ENCODE results near the gene SEPTIN2. TPM values are rescaled to one million over a fixed set of nuclear protein-coding genes. Genes with fewer than 3 reads are reported as not detected.

SEPTIN2 gene
- total RNA-seq, 1 experiment from 2014 or later = 281 TPM

GRCh38 chr2:241340631-241341163 is 25.0 kb downstream of the SEPTIN2 start:
- no peak overlapping the region for H3K9ac ChIP-seq (ENCODE audit: low read length)
- no peaks in the 10 kb centered on the region for H3K9me2 ChIP-seq (replicated peaks; ENCODE audit: insufficient read depth, low read length)
- no peak for DNase-seq
- H3K36me3 ChIP-seq (ENCODE audit: insufficient read depth, low read length) = peaks cover 74% of the 10 kb centered on the region
- H3K4me3 ChIP-seq (ENCODE audit: low read length) = no peak overlapping the region
- no peak overlapping the region for H3K4me2 ChIP-seq (ENCODE audit: low read depth, low read length, poor library complexity, severe bottlenecking)
- H3K9me3 ChIP-seq (ENCODE audit: low read length) = no peaks in the 10 kb centered on the region
- H3K27ac ChIP-seq (ENCODE audit: low read length) = no peak overlapping the region
- peaks cover 16% of the 10 kb centered on the region for H3K4me1 ChIP-seq (ENCODE audit: low read length)
- peaks cover 8% of the 10 kb centered on the region; the same call in 1 of the 2 replicates for H4K20me1 ChIP-seq (ENCODE audit: insufficient read depth, low read depth, low read length)
- H3K79me2 ChIP-seq (ENCODE audit: low read length) = peaks cover 55% of the 10 kb centered on the region
- H3K27me3 ChIP-seq (ENCODE audit: low read length) = no peaks in the 10 kb centered on the region
- H2AFZ ChIP-seq (ENCODE audit: low read length) = no peak overlapping the region

- H4K20me1 ChIP-seq (ENCODE audit: insufficient read depth, low read depth, low read length) = 0 out of 2 replicates have a peak, but pooled peaks cover 7% of the 10 kb centered on the region
- H3K36me3 ChIP-seq (ENCODE audit: insufficient read depth, low read length) = peaks cover 83% of the 10 kb centered on the region
- H2AFZ ChIP-seq (ENCODE audit: low read length) = no peak overlapping the region
- no peak overlapping the region for H3K27ac ChIP-seq (ENCODE audit: low read length)
- peaks cover 36% of the 10 kb centered on the region for H3K79me2 ChIP-seq (ENCODE audit: low read length)
- no peak for DNase-seq
- no peak overlapping the region for H3K4me2 ChIP-seq (ENCODE audit: low read depth, low read length, poor library complexity, severe bottlenecking)
- H3K27me3 ChIP-seq (ENCODE audit: low read length) = no peaks in the 10 kb centered on the region
- no peaks in the 10 kb centered on the region for H3K9me3 ChIP-seq (ENCODE audit: low read length)
- H3K4me1 ChIP-seq (ENCODE audit: low read length) = no peaks in the 10 kb centered on the region
- no peak overlapping the region for H3K4me3 ChIP-seq (ENCODE audit: low read length)
- H3K9me2 ChIP-seq (replicated peaks; ENCODE audit: insufficient read depth, low read length) = no peaks in the 10 kb centered on the region
- no peak overlapping the region for H3K9ac ChIP-seq (ENCODE audit: low read length)
Measured at GRCh38 chr2:241344925-241345651, 29.4 kb downstream of the SEPTIN2 start.

GRCh38 chr2:241349941-241350340 is 34.2 kb downstream of the SEPTIN2 start:
- Histone ChIP-seq H3K27me3 (ENCODE audit: low read length) (no peaks in the 10 kb centered on the region), H3K4me1 (ENCODE audit: low read length) (peaks cover 25% of the 10 kb centered on the region), H3K9me3 (ENCODE audit: low read length) (no peaks in the 10 kb centered on the region), H2AFZ (ENCODE audit: low read length) (no peak overlapping the region), H3K9me2 (replicated peaks; ENCODE audit: insufficient read depth, low read length) (no peaks in the 10 kb centered on the region), H3K27ac (ENCODE audit: low read length) (no peak overlapping the region), H3K36me3 (ENCODE audit: insufficient read depth, low read length) (peaks cover 77% of the 10 kb centered on the region), H4K20me1 (ENCODE audit: insufficient read depth, low read depth, low read length) (0 out of 2 replicates have a peak, but pooled peaks cover 4% of the 10 kb centered on the region), H3K9ac (ENCODE audit: low read length) (no peak overlapping the region), H3K79me2 (ENCODE audit: low read length) (peaks cover 8% of the 10 kb centered on the region; the same call in 1 of the 2 replicates), H3K4me3 (ENCODE audit: low read length) (no peak overlapping the region), H3K4me2 (ENCODE audit: low read depth, low read length, poor library complexity, severe bottlenecking) (no peak overlapping the region)
- DNase-seq = no peak

- Histone ChIP-seq H3K4me2 (ENCODE audit: low read depth, low read length, poor library complexity, severe bottlenecking) (no peak overlapping the region), H3K27ac (ENCODE audit: low read length) (no peak overlapping the region)
- DNase-seq = no peak
Measured at GRCh38 chr2:241350530-241350877, 34.8 kb downstream of the SEPTIN2 start.

GRCh38 chr2:241350878-241351639 is 35.3 kb downstream of the SEPTIN2 start:
- DNase-seq = no peak
- H3K9ac ChIP-seq (ENCODE audit: low read length) = no peak overlapping the region
- no peaks in the 10 kb centered on the region for H3K9me3 ChIP-seq (ENCODE audit: low read length)
- no peak overlapping the region for H3K27ac ChIP-seq (ENCODE audit: low read length)
- peaks cover 66% of the 10 kb centered on the region for H3K36me3 ChIP-seq (ENCODE audit: insufficient read depth, low read length)
- H4K20me1 ChIP-seq (ENCODE audit: insufficient read depth, low read depth, low read length) = 0 out of 2 replicates have a peak, but pooled peaks cover 4% of the 10 kb centered on the region
- H3K4me2 ChIP-seq (ENCODE audit: low read depth, low read length, poor library complexity, severe bottlenecking) = no peak overlapping the region
- no peak overlapping the region for H3K4me3 ChIP-seq (ENCODE audit: low read length)
- peaks cover 3% of the 10 kb centered on the region; the same call in 1 of the 2 replicates for H3K79me2 ChIP-seq (ENCODE audit: low read length)
- H3K4me1 ChIP-seq (ENCODE audit: low read length) = peaks cover 28% of the 10 kb centered on the region
- H3K27me3 ChIP-seq (ENCODE audit: low read length) = no peaks in the 10 kb centered on the region
- no peak overlapping the region for H2AFZ ChIP-seq (ENCODE audit: low read length)
- H3K9me2 ChIP-seq (replicated peaks; ENCODE audit: insufficient read depth, low read length) = no peaks in the 10 kb centered on the region

More at GRCh38 chr2:241350530-241350877, 34.8 kb downstream of the SEPTIN2 start:
- Histone ChIP-seq H3K9me3 (ENCODE audit: low read length) (no peaks in the 10 kb centered on the region), H3K9me2 (replicated peaks; ENCODE audit: insufficient read depth, low read length) (no peaks in the 10 kb centered on the region), H3K9ac (ENCODE audit: low read length) (no peak overlapping the region), H3K4me3 (ENCODE audit: low read length) (no peak overlapping the region), H2AFZ (ENCODE audit: low read length) (no peak overlapping the region), H3K79me2 (ENCODE audit: low read length) (peaks cover 8% of the 10 kb centered on the region; the same call in 1 of the 2 replicates), H3K27me3 (ENCODE audit: low read length) (no peaks in the 10 kb centered on the region), H3K36me3 (ENCODE audit: insufficient read depth, low read length) (peaks cover 72% of the 10 kb centered on the region), H4K20me1 (ENCODE audit: insufficient read depth, low read depth, low read length) (0 out of 2 replicates have a peak, but pooled peaks cover 4% of the 10 kb centered on the region), H3K4me1 (ENCODE audit: low read length) (peaks cover 28% of the 10 kb centered on the region)

GRCh38 chr2:241351640-241352031 is 35.9 kb downstream of the SEPTIN2 start:
- Histone ChIP-seq H3K4me1 (ENCODE audit: low read length) (peaks cover 28% of the 10 kb centered on the region), H3K9me3 (ENCODE audit: low read length) (no peaks in the 10 kb centered on the region), H3K79me2 (ENCODE audit: low read length) (peaks cover 6% of the 10 kb centered on the region), H3K9ac (ENCODE audit: low read length) (no peak overlapping the region), H2AFZ (ENCODE audit: low read length) (no peak overlapping the region), H3K4me3 (ENCODE audit: low read length) (no peak overlapping the region), H3K9me2 (replicated peaks; ENCODE audit: insufficient read depth, low read length) (no peaks in the 10 kb centered on the region), H3K27ac (ENCODE audit: low read length) (no peak overlapping the region), H3K27me3 (ENCODE audit: low read length) (no peaks in the 10 kb centered on the region), H4K20me1 (ENCODE audit: insufficient read depth, low read depth, low read length) (0 out of 2 replicates have a peak, but pooled peaks cover 6% of the 10 kb centered on the region), H3K4me2 (ENCODE audit: low read depth, low read length, poor library complexity, severe bottlenecking) (no peak overlapping the region), H3K36me3 (ENCODE audit: insufficient read depth, low read length) (peaks cover 60% of the 10 kb centered on the region)
- DNase-seq = no peak

GRCh38 chr2:241352227-241352626 is 36.5 kb downstream of the SEPTIN2 start:
- H3K36me3 ChIP-seq (ENCODE audit: insufficient read depth, low read length) = peaks cover 54% of the 10 kb centered on the region
- H2AFZ ChIP-seq (ENCODE audit: low read length) = no peak overlapping the region
- no peak overlapping the region for H3K4me3 ChIP-seq (ENCODE audit: low read length)
- H3K27ac ChIP-seq (ENCODE audit: low read length) = peak overlapping the region; percentile 50; the same call in 1 of the 2 replicates
- H3K79me2 ChIP-seq (ENCODE audit: low read length) = peaks cover 12% of the 10 kb centered on the region
- no peaks in the 10 kb centered on the region for H3K27me3 ChIP-seq (ENCODE audit: low read length)
- no peak for DNase-seq
- no peaks in the 10 kb centered on the region for H3K9me3 ChIP-seq (ENCODE audit: low read length)
- peaks cover 33% of the 10 kb centered on the region for H3K4me1 ChIP-seq (ENCODE audit: low read length)
- H4K20me1 ChIP-seq (ENCODE audit: insufficient read depth, low read depth, low read length) = peaks cover 10% of the 10 kb centered on the region; the same call in 1 of the 2 replicates
- H3K4me2 ChIP-seq (ENCODE audit: low read depth, low read length, poor library complexity, severe bottlenecking) = no peak overlapping the region
- no peak overlapping the region for H3K9ac ChIP-seq (ENCODE audit: low read length)
- H3K9me2 ChIP-seq (replicated peaks; ENCODE audit: insufficient read depth, low read length) = no peaks in the 10 kb centered on the region
